ENCODE results near the gene MAVS.
"Not testable (repeated sequence)": the region's sequence is repeated elsewhere in the genome, so short reads cannot be mapped to it uniquely, and the experiment has no call there.

The MAVS gene

DNA sequence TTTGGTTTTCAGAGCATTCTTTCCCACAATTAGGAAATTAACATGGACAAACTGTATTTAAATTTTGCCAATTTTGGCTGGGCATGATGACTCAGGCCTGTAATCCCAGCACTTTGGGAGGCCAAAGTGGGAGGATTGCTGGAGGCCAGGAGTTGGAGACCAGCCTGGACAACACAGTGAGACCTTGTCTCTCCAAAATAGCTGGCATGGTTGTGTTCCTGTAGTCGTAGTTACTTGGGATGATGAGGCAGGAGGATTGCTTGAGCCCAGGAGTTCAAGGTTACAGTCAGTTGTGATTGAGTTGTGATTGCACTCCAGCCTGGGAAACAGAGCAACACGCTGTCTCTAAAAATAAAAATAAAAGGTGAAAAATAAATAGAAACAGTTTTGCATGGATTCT, 57.6 kb downstream of the MAVS start:
- H3K4me3 ChIP-seq (replicated peaks; ENCODE audit: insufficient read depth, low read length): no peak overlapping the region
- no peak overlapping the region for H3K27ac ChIP-seq (replicated peaks)
- no peak for TF ChIP-seq SPI1 (IDR thresholded peaks at IDR 0.05; ENCODE audit: borderline replicate concordance, low read depth)
- TF ChIP-seq, protein P1, sequence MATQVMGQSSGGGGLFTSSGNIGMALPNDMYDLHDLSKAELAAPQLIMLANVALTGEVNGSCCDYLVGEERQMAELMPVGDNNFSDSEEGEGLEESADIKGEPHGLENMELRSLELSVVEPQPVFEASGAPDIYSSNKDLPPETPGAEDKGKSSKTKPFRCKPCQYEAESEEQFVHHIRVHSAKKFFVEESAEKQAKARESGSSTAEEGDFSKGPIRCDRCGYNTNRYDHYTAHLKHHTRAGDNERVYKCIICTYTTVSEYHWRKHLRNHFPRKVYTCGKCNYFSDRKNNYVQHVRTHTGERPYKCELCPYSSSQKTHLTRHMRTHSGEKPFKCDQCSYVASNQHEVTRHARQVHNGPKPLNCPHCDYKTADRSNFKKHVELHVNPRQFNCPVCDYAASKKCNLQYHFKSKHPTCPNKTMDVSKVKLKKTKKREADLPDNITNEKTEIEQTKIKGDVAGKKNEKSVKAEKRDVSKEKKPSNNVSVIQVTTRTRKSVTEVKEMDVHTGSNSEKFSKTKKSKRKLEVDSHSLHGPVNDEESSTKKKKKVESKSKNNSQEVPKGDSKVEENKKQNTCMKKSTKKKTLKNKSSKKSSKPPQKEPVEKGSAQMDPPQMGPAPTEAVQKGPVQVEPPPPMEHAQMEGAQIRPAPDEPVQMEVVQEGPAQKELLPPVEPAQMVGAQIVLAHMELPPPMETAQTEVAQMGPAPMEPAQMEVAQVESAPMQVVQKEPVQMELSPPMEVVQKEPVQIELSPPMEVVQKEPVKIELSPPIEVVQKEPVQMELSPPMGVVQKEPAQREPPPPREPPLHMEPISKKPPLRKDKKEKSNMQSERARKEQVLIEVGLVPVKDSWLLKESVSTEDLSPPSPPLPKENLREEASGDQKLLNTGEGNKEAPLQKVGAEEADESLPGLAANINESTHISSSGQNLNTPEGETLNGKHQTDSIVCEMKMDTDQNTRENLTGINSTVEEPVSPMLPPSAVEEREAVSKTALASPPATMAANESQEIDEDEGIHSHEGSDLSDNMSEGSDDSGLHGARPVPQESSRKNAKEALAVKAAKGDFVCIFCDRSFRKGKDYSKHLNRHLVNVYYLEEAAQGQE (IDR thresholded peaks at IDR 0.05; ENCODE audit: insufficient replicate concordance, low read depth): no peak
- TF ChIP-seq GABPA (IDR thresholded peaks at IDR 0.05; ENCODE audit: low read depth): no peak
- TF ChIP-seq, protein P2, sequence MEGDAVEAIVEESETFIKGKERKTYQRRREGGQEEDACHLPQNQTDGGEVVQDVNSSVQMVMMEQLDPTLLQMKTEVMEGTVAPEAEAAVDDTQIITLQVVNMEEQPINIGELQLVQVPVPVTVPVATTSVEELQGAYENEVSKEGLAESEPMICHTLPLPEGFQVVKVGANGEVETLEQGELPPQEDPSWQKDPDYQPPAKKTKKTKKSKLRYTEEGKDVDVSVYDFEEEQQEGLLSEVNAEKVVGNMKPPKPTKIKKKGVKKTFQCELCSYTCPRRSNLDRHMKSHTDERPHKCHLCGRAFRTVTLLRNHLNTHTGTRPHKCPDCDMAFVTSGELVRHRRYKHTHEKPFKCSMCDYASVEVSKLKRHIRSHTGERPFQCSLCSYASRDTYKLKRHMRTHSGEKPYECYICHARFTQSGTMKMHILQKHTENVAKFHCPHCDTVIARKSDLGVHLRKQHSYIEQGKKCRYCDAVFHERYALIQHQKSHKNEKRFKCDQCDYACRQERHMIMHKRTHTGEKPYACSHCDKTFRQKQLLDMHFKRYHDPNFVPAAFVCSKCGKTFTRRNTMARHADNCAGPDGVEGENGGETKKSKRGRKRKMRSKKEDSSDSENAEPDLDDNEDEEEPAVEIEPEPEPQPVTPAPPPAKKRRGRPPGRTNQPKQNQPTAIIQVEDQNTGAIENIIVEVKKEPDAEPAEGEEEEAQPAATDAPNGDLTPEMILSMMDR (IDR thresholded peaks at IDR 0.05; ENCODE audit: insufficient read depth, low read length): no peak
- no peak for TF ChIP-seq POLR2AphosphoS5 (IDR thresholded peaks at IDR 0.05; ENCODE audit: low read depth)
- DNase-seq (ENCODE audit: low read depth in 1 of 2, low spot score in 1 of 2): no peak
- no peaks in the 10 kb centered on the region for H3K27me3 ChIP-seq (ENCODE audit: insufficient read depth, poor library complexity, severe bottlenecking)

DNA sequence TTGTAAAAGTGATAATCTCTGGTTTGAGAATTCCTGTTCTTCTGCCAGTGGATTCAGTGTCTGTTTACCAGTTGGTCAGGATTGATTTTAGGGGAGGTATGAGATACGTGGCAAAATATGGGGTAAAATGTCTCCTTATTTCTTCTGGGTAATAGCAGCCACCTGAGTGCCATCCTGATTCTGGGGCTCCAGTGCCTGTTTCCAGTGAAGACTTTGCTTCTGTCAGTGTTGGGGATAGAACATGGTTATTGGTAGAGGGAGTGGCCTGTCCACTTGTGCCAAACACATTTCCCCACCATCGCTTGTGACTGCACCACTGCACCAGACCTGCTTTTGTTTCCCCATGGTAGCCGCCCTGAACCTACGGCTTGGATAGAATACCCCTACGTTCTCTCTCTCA, 58.2 kb downstream of the MAVS start:
- DNase-seq (ENCODE audit: low read depth in 1 of 2, low spot score in 1 of 2): no peak
- Histone ChIP-seq H3K27me3 (ENCODE audit: insufficient read depth, poor library complexity, severe bottlenecking) (no peaks in the 10 kb centered on the region), H3K27ac (replicated peaks) (no peak overlapping the region), H3K4me3 (replicated peaks; ENCODE audit: insufficient read depth, low read length) (no peak overlapping the region)
- TF ChIP-seq SPI1 (IDR thresholded peaks at IDR 0.05; ENCODE audit: borderline replicate concordance, low read depth) (no peak), POLR2AphosphoS5 (IDR thresholded peaks at IDR 0.05; ENCODE audit: low read depth) (no peak), GABPA (IDR thresholded peaks at IDR 0.05; ENCODE audit: low read depth) (no peak)
- TF ChIP-seq, protein P2 (IDR thresholded peaks at IDR 0.05; ENCODE audit: insufficient read depth, low read length): no peak
- TF ChIP-seq, protein P1 (IDR thresholded peaks at IDR 0.05; ENCODE audit: insufficient replicate concordance, low read depth): no peak

DNA sequence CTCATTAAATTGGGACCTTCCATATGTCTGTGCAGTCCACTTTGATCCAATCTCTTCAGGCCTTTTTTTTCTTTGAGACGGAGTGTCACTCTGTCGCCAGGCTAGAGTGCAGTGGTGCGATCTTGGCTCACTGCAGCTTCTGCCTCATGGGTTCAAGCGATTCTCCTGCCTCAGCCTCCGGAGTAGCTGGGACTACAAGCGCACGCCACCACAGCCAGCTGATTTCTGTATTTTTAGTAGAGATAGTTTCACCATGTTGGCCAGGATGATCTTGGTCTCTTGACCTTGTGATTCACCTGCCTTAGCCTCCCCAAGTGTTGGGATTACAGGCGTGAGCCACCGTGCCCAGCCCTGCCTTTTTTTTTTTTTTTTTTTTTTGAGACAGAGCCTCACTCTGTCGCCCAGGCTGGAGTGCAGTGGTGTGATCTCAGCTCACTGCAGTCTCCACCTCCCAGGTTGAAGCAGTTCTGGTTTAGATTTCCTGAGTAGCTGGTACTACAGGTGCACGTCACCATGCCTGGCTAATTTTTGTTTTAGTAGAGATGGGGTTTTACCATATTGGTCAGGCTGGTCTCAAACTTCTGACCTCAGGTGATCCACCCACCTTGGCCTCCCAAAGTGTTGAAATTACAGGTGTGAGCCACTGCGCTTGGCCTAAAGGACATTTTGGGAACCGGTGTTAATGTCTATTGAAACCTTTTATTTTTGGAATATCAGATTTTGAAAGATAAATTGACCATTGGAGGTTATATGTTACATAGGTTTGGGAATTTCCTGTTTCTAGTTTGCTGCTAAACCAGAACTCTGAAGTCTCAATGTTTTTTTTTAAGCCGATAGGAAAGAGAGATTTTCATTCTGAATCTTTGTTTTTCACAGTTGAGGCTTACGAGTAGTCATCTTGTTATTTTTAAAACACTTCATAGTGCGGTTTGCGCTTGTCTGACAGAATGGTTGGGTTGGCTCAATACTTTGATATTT, 60.4 kb downstream of the MAVS start:
- H3K27me3 ChIP-seq (ENCODE audit: insufficient read depth, poor library complexity, severe bottlenecking); H3K4me3 ChIP-seq (replicated peaks; ENCODE audit: insufficient read depth, low read length); H3K27ac ChIP-seq (replicated peaks); DNase-seq (ENCODE audit: low read depth in 1 of 2, low spot score in 1 of 2): not testable (repeated sequence)

DNA sequence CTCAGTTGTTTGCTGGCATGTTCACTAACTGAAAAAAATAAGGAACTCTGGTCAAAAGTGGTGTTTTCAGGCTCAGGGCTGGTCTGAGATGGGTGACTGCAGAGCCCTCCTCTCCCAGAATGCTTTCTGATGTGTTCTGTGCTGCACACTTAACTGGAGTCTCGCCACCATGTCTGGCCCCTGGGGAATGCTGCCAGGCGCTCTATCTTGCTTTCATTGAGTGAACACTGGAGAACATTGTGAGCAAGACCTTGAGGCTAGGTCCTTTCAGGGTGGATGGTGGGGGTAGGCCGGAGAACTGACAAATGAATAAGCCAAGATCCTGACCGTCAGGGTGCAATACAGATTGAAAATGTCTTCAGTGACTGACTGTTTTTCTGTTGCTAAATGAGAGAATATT, 62.0 kb downstream of the MAVS start:
- no peak overlapping the region for H3K27ac ChIP-seq (replicated peaks)
- DNase-seq (ENCODE audit: low read depth in 1 of 2, low spot score in 1 of 2): no peak
- TF ChIP-seq GABPA (IDR thresholded peaks at IDR 0.05; ENCODE audit: low read depth): no peak
- TF ChIP-seq, protein P2 (IDR thresholded peaks at IDR 0.05; ENCODE audit: insufficient read depth, low read length): no peak
- TF ChIP-seq POLR2AphosphoS5 (IDR thresholded peaks at IDR 0.05; ENCODE audit: low read depth): no peak
- TF ChIP-seq, protein P1 (IDR thresholded peaks at IDR 0.05; ENCODE audit: insufficient replicate concordance, low read depth): no peak
- TF ChIP-seq SPI1 (IDR thresholded peaks at IDR 0.05; ENCODE audit: borderline replicate concordance, low read depth): no peak
- H3K4me3 ChIP-seq (replicated peaks; ENCODE audit: insufficient read depth, low read length): no peak overlapping the region
- H3K27me3 ChIP-seq (ENCODE audit: insufficient read depth, poor library complexity, severe bottlenecking): no peaks in the 10 kb centered on the region
